Testis (tissue), 2 donors: ENCODE data around the gene UNC119.

Source experiments
- CTCF ChIP-seq, 3 experiments: fragments of 450-650 bp in 2 of 3; fragments of 200-600 bp in 1 of 3; sonication (generic) in 1 of 3; IDR thresholded peaks; one replicate each; pipeline ENCODE4 v1.5.1; 2016 to 2019; ENCODE audit warnings: antibody characterized with exemption in 3 of 3, mild to moderate bottlenecking in 2 of 3, moderate library complexity in 1 of 3
- POLR2A ChIP-seq: fragments of 450-650 bp; IDR thresholded peaks from one replicate; pipeline ENCODE4 v1.6.1; 2017; ENCODE audit warnings: antibody characterized with exemption, mild to moderate bottlenecking, moderate library complexity

GRCh38 chr17:28499684-28500357 lies 52.6 kb downstream of the UNC119 start:
- TF ChIP-seq CTCF (IDR thresholded peaks at IDR 0.05) (no peak), POLR2A (no peak)
